ENCODE results near the gene DOK3.

Gene DOK3

DNA sequence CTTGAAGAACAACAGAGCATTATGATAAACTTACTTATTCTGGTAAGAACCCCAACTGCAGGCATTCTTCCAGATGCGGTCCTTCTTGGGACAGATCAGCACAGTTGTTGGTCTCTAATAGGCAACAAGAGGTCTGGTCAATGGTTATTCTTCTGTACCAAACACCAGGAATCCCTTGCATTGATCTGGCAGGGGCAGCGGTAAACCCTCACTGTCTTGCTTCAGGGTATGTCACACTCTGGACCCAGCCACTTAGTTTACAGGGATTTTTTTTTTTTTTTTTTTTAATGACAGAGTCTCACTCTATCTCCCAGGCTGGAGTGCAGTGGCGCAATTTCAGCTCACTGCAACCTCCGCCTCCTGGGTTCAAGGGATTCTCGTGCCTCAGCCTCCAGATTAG, 46.0 kb upstream of the DOK3 start:
- no peak overlapping the region for H3K4me2 ChIP-seq (ENCODE audit: low read depth, low read length, poor library complexity, severe bottlenecking)
- no peak overlapping the region for H3K9ac ChIP-seq (ENCODE audit: low read depth, low read length, poor library complexity, severe bottlenecking)
- no peak overlapping the region for H3K4me3 ChIP-seq (ENCODE audit: low read length, poor library complexity, severe bottlenecking)
- H3K36me3 ChIP-seq (ENCODE audit: insufficient read depth, low read length): no peaks in the 10 kb centered on the region
- H3K4me1 ChIP-seq (ENCODE audit: insufficient read depth, low read length, poor library complexity, severe bottlenecking): peaks cover 25% of the 10 kb centered on the region
- H3K9me3 ChIP-seq (ENCODE audit: insufficient read depth, low read depth, low read length): no peaks in the 10 kb centered on the region
- peaks cover 35% of the 10 kb centered on the region for H3K79me2 ChIP-seq (ENCODE audit: insufficient read depth, low read length)
- H3K27me3 ChIP-seq (ENCODE audit: insufficient read depth, low read length, poor library complexity, severe bottlenecking): no peaks in the 10 kb centered on the region
- H3F3A ChIP-seq (ENCODE audit: low read depth): no peaks in the 10 kb centered on the region
- no peaks in the 10 kb centered on the region for H3K9me2 ChIP-seq (replicated peaks; ENCODE audit: low read depth, low read length)
- TF ChIP-seq, protein P1, sequence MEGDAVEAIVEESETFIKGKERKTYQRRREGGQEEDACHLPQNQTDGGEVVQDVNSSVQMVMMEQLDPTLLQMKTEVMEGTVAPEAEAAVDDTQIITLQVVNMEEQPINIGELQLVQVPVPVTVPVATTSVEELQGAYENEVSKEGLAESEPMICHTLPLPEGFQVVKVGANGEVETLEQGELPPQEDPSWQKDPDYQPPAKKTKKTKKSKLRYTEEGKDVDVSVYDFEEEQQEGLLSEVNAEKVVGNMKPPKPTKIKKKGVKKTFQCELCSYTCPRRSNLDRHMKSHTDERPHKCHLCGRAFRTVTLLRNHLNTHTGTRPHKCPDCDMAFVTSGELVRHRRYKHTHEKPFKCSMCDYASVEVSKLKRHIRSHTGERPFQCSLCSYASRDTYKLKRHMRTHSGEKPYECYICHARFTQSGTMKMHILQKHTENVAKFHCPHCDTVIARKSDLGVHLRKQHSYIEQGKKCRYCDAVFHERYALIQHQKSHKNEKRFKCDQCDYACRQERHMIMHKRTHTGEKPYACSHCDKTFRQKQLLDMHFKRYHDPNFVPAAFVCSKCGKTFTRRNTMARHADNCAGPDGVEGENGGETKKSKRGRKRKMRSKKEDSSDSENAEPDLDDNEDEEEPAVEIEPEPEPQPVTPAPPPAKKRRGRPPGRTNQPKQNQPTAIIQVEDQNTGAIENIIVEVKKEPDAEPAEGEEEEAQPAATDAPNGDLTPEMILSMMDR (conservative IDR thresholded peaks at IDR 0.05; ENCODE audit: low read length): no peak
- TF ChIP-seq EZH2phosphoT487 (IDR thresholded peaks at IDR 0.05; ENCODE audit: borderline replicate concordance): no peak
- peaks cover 15% of the 10 kb centered on the region for H4K20me1 ChIP-seq (ENCODE audit: insufficient read depth, low read length, poor library complexity, severe bottlenecking)
- no peak overlapping the region for H2AFZ ChIP-seq (ENCODE audit: low read length)

- TF ChIP-seq, protein P1 (conservative IDR thresholded peaks at IDR 0.05; ENCODE audit: low read length): no peak
- no peak for TF ChIP-seq EZH2phosphoT487 (IDR thresholded peaks at IDR 0.05; ENCODE audit: borderline replicate concordance)
- peak overlapping the region; percentile 77 for H3K4me2 ChIP-seq (ENCODE audit: low read depth, low read length, poor library complexity, severe bottlenecking)
- H3K9me2 ChIP-seq (replicated peaks; ENCODE audit: low read depth, low read length): no peaks in the 10 kb centered on the region
- H2AFZ ChIP-seq (ENCODE audit: low read length): no peak overlapping the region
- H3K4me1 ChIP-seq (ENCODE audit: insufficient read depth, low read length, poor library complexity, severe bottlenecking): peaks cover 25% of the 10 kb centered on the region
- no peaks in the 10 kb centered on the region for H3K27me3 ChIP-seq (ENCODE audit: insufficient read depth, low read length, poor library complexity, severe bottlenecking)
- H3K9me3 ChIP-seq (ENCODE audit: insufficient read depth, low read depth, low read length): no peaks in the 10 kb centered on the region
- no peaks in the 10 kb centered on the region for H3K36me3 ChIP-seq (ENCODE audit: insufficient read depth, low read length)
- peaks cover 35% of the 10 kb centered on the region for H3K79me2 ChIP-seq (ENCODE audit: insufficient read depth, low read length)
- H3K4me3 ChIP-seq (ENCODE audit: low read length, poor library complexity, severe bottlenecking): no peak overlapping the region
- peaks cover 15% of the 10 kb centered on the region for H4K20me1 ChIP-seq (ENCODE audit: insufficient read depth, low read length, poor library complexity, severe bottlenecking)
- no peaks in the 10 kb centered on the region for H3F3A ChIP-seq (ENCODE audit: low read depth)
- no peak overlapping the region for H3K9ac ChIP-seq (ENCODE audit: low read depth, low read length, poor library complexity, severe bottlenecking)
Measured at GRCh38 chr5:177555228-177555627, 45.6 kb upstream of the DOK3 start.

GRCh38 chr5:177554474-177555111, 45.0 kb upstream of the DOK3 start, which contains the start of gene FAM193B:
FAM193B (minus strand) TSS chr5:177554563; CDS start chr5:177554458, 105 bp downstream.
- Histone ChIP-seq H3K9ac (ENCODE audit: low read depth, low read length, poor library complexity, severe bottlenecking) (peak within 1 kb of the TSS; percentile 77), H3K4me2 (ENCODE audit: low read depth, low read length, poor library complexity, severe bottlenecking) (peak within 1 kb of the TSS; percentile 86), H4K20me1 (ENCODE audit: insufficient read depth, low read length, poor library complexity, severe bottlenecking) (peaks cover 15% of the 10 kb centered on the region), H3K4me1 (ENCODE audit: insufficient read depth, low read length, poor library complexity, severe bottlenecking) (peaks cover 25% of the 10 kb centered on the region), H3K9me2 (replicated peaks; ENCODE audit: low read depth, low read length) (no peaks in the 10 kb centered on the region), H2AFZ (ENCODE audit: low read length) (peak within 1 kb of the TSS; percentile 87), H3K36me3 (ENCODE audit: insufficient read depth, low read length) (no peaks in the 10 kb centered on the region), H3F3A (ENCODE audit: low read depth) (no peaks in the 10 kb centered on the region), H3K4me3 (ENCODE audit: low read length, poor library complexity, severe bottlenecking) (peak within 1 kb of the TSS; percentile 79), H3K9me3 (ENCODE audit: insufficient read depth, low read depth, low read length) (no peaks in the 10 kb centered on the region), H3K79me2 (ENCODE audit: insufficient read depth, low read length) (peaks cover 36% of the 10 kb centered on the region), H3K27me3 (ENCODE audit: insufficient read depth, low read length, poor library complexity, severe bottlenecking) (no peaks in the 10 kb centered on the region)
- TF ChIP-seq EZH2phosphoT487 (IDR thresholded peaks at IDR 0.05; ENCODE audit: borderline replicate concordance): no peak
- TF ChIP-seq, protein P1 (conservative IDR thresholded peaks at IDR 0.05; ENCODE audit: low read length): no peak; the same call in 1 of the 2 replicates
